Bronchial epithelial cell (primary cell): ENCODE measurements around the gene YIF1A. TPM values are rescaled to one million over a fixed set of nuclear protein-coding genes. Genes with fewer than 3 reads are reported as not detected.

Experiments
- DNase-seq: peaks from one replicate; pipeline ENCODE4 v3.0.0-alpha.2; 2010; ENCODE audit warnings: low read depth
- FAIRE-seq: peaks from 2 replicates; lab custom pipeline; 2011; peaks lifted over from hg19 to GRCh38; lab: Jason Lieb, UNC
- H3K27me3 ChIP-seq: 2 replicates; pipeline ENCODE4 v1.5.1; 2011; ENCODE audit warnings: low read length; ENCODE audit not compliant: control insufficient read depth, insufficient read depth
- H3K36me3 ChIP-seq: 2 replicates; pipeline ENCODE4 v1.5.1; 2011; ENCODE audit warnings: low read length; ENCODE audit not compliant: control insufficient read depth, insufficient read depth
- H3K4me3 ChIP-seq: 2 replicates; pipeline ENCODE4 v1.5.1; 2011; ENCODE audit warnings: mild to moderate bottlenecking, low read depth, low read length, control low read depth
- CTCF ChIP-seq: IDR thresholded peaks from 2 replicates; pipeline ENCODE4 v1.5.1; 2011; ENCODE audit warnings: mild to moderate bottlenecking, moderate library complexity, low read length, control low read depth, inconsistent platforms; ENCODE audit not compliant: insufficient read depth, severe bottlenecking
- total RNA-seq: library from RNA; depleted of rRNA; stranded (reverse); fragments of >200 nt; gene quantifications from 2 replicates; pipeline ENCODE4 v1.2.1, GENCODE V29; 2014

Gene YIF1A
- total RNA-seq, result 231 and 294 TPM in 2 replicates

- Histone ChIP-seq H3K36me3 (peaks cover 16% of the 10 kb centered on the region), H3K27me3 (peaks cover 9% of the 10 kb centered on the region), H3K4me3 (peak within 1 kb of the TSS; percentile 66)
- DNase-seq (peak; percentile 99), FAIRE-seq (peak; percentile 97)
- TF ChIP-seq CTCF, result no peak
Observed at GRCh38 chr11:66288671-66289547, at the start of gene YIF1A. Gene YIF1A, minus strand, starts transcription at chr11:66289143. Its CDS starts 158 bp downstream, at chr11:66288985.

DNA sequence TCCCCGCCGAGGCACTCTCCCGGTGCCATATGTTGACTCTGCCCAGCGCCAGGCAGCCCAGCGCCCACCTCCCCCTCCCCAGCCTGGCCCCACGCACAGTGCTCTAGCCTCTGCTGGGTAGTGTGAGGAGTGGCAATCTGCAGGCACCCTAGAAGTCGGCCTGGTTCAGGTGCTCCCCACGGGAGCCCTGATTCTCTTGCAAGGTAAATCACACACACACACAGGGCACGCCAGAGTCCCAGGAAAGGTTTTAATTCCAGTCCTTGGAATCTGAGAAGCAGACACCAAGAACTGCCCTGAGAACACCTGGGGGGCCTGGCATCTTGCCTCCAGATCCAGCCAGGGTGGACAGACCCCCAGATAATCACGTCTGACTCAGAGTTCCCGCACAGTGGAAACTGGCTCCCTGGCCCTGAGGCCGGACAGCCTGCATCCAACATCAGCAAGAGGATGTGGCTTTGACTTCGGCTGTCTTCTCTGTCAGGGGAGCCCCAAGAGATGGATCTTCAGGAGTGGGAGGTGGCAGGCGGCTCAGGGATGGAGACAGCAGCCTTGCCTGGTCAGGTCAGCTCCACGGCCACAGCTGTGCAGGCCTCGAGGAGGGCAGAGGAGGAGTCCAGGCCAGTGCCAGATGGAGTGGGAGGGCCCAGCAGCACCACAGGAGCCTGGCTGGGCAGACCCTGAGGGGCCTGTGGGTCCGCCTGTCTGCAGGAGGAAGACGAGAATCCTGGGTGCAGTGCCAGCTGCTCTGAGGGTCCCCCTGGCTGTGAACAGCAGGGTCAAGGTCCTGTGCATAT, 48.4 kb upstream of the YIF1A start:
- no peak for TF ChIP-seq CTCF
- Histone ChIP-seq H3K36me3 (peaks cover 51% of the 10 kb centered on the region), H3K27me3 (no peaks in the 10 kb centered on the region), H3K4me3 (no peak overlapping the region)
- DNase-seq, result no peak
- no peak for FAIRE-seq

- peak; percentile 95 for DNase-seq
Observed at GRCh38 chr11:66336234-66337102, 47.5 kb upstream of the YIF1A start, which contains the start of gene RIN1. Gene RIN1, minus strand, starts transcription at chr11:66336434. Its CDS starts 32 bp downstream, at chr11:66336402.

DNA sequence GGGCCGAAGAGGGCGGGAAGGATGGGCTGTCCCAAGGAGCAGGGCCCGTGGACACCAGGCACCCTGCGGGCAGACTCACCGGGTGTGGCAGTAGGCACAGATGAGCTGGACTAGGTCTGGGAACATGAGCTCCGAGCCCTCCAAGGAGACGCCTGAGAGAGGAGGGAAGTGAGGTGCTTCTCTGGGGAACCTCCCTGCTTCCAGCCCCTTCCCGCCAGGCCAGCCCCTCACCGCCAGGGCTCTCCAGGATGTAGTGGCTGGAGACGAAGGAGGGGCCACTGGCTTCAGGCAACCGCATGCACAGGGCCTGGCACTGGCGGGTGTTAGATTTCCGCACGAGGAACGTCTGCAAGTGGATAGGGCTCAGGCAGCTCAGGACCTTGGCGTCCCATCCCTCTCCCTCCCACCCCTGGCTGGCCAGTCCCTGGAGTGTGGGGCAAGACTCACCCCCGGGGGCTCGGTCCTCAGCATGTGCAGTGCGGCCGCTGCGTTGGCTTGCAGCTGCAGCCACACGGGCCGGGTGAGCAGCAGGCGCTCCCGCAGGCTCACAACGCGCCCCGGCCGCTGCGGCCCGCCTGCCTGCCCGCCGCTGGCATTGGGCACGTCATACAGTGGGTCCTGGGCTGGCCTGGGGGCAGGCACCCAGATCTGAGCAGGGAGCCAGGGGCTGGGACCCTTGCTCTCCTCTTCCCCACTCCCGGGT, 46.7 kb upstream of the YIF1A start:
- peak; percentile 11 for DNase-seq
- Histone ChIP-seq H3K4me3 (peak overlapping the region; percentile 97), H3K27me3 (no peaks in the 10 kb centered on the region), H3K36me3 (peaks cover 48% of the 10 kb centered on the region)
- no peak for TF ChIP-seq CTCF
- no peak for FAIRE-seq

More at GRCh38 chr11:66336234-66337102, 47.5 kb upstream of the YIF1A start, which contains the start of gene RIN1:
- Histone ChIP-seq H3K27me3 (no peaks in the 10 kb centered on the region), H3K4me3 (peak within 1 kb of the TSS; percentile 97), H3K36me3 (peaks cover 55% of the 10 kb centered on the region)
- FAIRE-seq, result peak; percentile 76
- no peak for TF ChIP-seq CTCF
